ENCODE measurements around the gene RBM19.

RBM19 gene

DNA sequence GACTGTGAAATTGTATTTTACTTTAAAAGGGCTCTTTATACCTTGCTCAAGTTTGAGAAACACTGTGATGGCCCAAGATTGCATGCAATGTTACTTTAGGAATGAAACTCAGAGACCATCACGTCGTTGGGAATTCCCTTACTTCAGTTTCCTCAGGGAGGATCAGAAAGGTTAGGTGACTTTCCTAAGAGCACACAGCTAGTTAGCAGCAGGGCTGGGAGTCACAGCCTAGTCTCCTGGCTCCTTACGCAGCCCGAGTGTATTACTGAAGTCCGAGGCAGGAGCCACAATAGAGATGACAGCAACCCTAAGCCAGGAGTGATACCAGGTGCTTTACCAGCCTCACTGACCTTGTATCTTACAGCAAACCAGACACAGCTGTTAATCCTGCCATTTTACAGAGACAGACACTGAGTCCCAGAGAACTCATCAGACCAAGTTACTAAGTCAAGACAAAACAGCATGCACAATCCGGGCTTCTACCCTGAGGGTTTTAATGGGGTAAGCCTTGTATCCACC is 67.0 kb downstream of the RBM19 start:
- no peak for DNase-seq

DNA sequence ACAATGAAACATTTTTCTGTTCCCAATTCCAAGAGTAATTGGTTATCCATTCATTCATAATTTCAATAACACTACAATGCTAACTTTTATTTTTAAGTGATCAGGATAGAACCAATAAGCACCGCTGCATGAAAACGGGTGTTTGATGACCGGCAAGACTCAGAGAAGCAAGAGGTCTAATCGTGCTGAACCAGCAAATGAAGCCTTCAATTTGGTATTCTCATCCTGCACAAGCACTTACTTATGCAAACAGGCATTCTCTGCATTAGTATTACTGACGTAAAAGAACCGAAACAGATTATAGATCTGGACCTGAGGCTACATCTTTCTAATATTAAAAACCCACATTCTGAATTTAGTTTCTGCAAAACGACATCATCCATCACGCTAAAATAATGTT is 67.7 kb downstream of the RBM19 start:
- DNase-seq = peak in 1 of 3 experiments; percentile 26

DNA sequence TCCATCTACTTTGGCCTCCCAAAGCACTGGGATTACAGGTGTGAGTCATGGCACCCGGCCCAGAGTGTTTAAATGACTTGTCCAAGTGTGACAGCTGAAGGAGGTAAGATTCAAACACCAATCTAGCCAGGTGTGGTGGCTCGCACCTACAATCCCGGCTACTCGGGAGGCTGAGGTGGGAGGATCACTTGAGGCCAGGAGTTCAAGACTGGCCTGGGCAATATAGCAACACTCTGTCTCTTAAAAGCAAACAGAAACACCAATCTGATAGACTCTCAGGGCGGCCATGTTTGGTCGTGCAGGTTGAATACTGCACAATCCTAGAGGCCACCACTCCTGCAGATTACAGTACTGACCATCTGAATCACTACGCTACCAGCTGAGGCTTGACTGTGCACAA is 68.7 kb downstream of the RBM19 start:
- no peak for DNase-seq

DNA sequence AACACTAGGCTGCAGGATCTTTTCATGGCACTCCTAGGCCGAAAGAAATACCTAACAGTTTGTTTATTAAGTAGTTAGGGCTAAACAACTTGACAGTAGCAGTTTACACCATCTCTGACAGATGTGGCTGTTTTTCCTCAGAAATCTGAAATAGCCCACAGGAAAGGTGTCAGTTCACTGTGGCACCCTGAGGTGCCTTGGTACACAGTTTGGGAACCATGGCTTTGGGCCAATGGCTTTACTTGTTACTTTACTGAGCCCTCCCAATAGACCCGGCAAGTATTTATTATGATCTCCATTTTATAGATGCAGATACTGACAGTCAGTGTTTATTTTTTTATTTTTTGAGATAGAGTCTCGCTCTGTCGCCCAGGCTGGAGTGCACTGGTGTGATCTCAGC is 69.3 kb downstream of the RBM19 start:
- DNase-seq = no peak

DNA sequence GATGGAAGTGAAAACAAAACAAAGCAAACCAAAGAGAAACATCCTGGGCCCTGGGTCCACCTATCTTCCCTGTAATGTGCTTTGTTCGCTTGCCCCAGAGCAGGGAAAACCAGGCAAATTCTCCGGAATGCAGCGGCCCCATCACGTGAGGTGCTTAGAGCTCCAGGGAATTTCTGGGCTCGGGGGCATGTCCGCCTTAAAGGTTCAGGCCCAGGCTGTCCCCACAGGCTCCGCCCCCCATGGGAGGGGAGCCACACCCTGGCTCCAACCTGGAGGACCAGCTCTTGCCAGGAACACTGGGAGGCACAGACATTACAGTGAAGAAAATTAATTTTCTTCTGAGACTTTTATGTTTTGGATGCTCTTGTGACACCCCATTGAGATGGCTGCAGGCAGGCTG is 69.9 kb downstream of the RBM19 start:
- DNase-seq = peak in 1 of 3 experiments; percentile 32

DNA sequence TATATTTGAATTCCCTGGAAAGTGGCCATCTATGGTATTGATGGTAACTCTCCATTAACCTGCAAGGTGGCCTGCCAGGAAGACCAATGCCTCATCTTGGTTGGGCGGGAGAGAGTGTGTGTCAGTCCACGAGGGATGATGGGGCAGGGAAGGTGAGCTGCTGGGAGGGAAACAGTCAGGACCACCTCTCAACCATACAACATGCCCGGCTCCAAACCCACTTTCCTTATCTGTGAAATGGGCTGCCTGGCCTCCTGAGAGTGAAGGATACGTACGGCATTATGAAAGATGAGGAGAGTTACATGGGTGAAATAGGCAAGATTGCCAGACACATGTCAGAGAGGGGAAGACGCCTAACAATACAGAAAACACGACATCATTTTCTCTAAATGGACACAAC is 70.9 kb downstream of the RBM19 start:
- no peak for DNase-seq

DNA sequence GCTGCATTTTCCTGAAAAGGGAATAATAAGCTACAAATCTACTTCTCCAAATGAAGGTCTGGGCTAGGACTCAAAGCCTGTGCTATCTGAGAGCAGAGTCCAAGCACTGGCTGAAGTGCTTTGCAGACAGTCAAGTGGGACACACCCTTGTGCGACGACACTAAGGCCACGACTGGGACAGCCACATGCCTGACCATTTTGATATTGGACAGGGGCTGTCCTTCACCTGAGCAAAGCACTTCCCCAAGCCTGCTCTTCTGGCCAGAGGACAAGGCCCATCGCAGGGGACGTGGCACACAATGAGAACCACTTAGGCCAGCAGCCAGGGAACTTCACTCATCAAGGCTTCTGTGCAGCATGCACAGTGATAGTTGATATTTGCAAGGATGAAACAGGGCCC is 71.4 kb downstream of the RBM19 start:
- DNase-seq = peak in 1 of 3 experiments; percentile 45

DNA sequence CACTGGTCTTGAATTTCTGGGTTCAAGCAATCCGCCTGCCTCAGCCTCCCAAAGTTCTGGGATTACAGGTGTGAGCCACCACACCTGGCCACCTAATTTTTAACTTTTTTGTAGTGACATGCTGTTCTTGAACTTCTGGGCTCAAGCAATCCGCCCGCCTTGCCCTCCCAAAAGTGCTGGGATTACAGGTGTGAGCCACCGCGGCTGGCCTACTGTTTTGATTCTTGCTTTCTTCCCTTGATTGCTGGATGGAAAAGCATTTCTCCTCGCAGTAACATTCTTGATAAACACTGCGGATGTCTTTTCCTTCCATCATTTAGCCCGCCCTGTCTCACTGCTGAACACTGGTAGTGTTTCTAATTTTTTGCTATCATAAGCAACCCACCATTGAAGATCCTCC is 72.9 kb downstream of the RBM19 start:
- DNase-seq = no peak

DNA sequence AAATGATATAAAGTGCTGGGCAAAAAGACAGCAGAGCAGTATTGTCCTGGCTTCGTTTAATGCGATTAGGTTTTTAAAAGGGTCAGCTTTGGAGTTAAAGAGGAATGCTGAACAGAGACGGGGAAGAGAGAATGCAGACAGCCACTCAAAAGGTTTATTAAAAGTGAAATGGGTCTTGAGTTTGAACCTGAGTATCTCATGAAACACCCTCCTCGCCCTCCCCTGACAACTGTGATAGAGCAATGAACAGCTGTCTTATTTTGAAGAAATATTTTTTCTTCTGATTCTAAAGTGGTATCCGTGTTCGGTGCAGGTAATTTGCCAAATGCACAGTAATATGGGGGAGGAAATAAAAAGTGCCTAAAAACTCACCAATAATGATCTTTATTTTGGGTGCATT is 73.6 kb downstream of the RBM19 start:
- no peak for DNase-seq

DNA sequence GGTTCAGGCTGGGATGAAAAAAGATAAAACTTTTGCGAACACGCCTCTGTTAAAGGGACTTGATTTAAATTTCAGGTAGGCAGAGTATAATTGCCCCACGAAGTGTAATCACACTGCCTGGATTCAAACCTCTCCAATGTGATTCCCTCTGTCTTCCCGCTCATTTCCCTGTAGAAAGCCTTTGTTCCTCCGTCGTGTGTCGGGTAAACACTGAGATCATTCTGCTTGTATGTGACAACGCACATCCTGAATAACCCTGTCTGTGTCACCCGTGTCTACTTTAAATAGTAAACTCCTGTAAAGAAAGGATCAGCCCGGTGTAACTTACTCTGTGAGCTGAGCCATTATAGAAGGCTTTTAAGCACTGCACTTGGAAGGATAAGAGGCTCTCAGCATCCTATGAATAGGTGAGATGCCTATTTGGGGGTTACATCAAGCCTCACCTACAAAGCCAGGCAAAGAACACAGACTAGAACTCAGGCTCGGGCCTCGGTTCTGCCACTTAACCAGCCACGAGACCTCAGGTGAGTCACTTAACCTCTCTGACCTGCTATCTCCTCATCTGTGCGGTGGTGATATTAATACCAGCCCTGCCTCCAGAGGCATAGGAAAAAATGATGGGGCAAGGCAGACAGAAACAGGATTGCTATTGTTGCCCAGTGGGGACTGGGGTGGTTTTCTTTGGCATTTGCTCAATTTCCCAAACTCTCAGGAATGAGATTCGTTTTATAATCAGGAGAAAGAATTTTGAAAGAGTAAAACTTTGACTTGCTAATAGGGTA is 74.2 kb downstream of the RBM19 start:
- peak; percentile 33 to 97 (median 75) for DNase-seq

DNA sequence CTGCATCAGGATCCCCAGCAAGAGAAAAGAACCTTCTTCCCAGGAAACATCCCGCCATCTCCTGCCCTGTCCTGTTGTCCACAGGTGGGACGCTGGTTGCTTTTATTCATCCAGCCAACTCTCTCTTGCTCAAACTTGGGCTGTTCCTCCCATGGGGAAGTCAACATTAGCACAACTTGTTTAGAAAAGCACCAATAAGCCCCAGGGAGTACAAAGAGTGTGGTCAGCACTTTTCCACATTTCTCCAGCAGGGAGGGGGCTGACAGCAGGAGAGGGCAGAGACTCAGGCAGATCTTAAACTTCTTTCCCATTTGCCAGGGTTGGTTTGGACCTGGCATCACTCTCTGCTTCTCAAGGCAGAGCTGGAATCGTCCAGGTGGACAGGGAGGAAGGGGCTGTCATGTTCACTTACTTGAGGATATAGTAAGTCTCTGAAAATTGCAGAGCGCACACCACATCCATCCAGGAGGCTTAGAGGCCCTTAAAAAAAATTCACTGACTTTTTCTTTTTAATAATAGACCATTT is 74.9 kb downstream of the RBM19 start:
- DNase-seq = peak in 2 of 3 experiments; percentile 37 to 45

DNA sequence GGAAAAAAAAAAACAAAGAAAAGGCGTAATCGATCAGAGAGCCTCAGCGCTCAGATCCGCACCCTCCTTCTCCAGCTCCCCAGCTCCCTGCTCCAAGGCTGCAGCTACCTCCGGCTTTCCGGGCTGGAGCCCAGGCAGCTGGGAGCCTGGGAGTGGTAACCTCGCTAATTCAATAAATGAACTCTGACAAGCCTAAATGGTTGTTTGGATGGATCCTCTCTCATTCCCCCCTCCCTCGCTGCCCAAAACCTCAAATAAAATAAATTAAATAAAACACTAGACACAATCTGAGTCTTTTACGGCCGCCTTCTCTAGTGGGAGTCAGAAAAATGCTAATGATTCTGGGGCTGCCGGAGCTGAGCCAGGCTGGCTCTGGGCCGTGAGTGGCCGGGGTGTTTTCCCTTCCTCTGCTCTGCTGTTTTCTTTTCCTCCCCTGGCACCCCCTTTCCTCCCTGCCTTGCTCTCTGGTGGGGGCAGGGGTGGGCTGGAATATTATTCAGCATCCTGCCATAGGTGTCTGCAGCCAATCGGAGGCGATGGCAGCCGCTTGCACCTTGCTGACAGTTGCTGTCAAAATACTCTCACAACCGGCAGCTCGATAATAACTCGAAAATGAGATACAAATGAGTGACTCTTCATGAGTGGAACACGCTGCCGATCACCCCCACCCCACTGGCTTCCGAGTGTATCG is 76.1 kb downstream of the RBM19 start:
- DNase-seq = peak in 1 of 3 experiments; percentile 56

DNA sequence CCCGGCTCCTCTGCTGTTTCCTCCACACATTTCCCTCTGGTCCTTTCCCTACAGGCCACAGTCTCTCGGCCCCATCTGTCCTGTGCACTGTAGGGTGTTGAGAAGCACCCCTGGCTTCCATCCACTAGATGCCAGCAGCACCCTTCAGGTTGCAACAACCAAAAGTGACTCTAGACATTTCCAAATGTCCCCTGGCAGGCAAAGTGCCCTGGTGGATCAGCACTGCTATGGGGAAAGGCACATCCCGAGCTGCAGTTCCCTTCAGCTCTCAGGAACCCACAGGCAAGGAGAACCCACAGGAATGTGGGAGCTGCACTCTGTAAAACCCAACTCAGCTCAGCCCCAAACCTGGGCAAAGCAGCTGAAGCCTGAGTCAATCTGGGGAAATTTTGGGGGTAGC is 77.0 kb downstream of the RBM19 start:
- peak in 2 of 3 experiments; percentile 13 to 28 for DNase-seq

DNA sequence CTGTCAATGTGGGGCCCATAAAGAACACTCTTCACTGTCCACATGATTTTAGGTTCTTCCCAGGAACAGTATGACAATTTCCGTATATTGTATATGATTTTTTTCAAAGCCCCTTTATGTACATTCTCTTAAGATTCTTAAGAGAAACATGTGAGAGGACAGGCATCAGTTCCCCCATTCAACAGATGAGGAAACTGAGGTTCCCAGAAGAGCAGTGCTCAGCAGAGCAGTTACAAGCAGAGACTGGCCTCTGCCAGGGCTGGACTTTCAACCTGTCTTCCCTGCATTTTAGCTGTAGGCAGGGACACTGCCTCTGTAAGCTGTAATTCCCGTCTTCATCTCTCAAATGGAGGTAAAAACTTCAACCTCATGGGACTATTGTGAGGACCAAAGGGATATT is 77.7 kb downstream of the RBM19 start:
- no peak for DNase-seq

DNA sequence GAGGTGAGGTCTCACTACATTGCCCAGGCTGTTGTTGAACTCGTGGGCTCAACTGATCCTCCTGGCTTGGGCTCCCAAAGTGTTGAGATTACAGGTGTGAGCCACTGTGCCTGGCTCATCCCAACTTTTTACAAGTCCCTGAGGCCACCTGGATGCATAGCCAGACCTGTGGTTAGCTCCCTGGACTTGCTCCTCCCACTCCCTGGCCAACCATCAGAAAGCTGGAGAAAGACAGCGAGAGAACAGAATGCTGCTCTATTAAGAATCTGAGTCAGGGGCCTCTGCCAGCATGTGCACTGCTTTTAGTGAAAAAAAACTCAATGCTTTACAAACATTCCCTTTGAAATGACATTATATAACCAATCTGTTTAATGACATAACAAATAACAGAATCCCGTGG is 78.2 kb downstream of the RBM19 start:
- DNase-seq = peak in 1 of 3 experiments; percentile 22

DNA sequence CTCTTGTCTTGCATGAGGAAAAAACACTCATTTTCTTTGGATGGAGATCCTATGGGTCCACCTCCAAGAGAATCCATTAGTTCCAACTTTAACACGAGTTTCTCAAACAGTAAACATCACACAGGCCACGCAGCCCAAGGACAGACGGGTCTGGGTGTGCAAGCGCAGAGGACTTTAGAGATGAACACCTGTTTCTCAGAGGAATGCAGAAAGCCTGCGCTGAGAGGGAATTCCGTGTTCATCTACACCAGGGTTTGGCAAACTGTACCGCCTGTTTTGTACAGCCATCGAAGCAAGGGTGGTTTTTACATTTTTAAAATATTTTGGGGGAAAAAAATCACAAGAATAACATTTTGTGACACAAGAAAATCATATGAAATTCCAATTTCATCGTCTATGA is 79.4 kb downstream of the RBM19 start:
- no peak for DNase-seq

DNA sequence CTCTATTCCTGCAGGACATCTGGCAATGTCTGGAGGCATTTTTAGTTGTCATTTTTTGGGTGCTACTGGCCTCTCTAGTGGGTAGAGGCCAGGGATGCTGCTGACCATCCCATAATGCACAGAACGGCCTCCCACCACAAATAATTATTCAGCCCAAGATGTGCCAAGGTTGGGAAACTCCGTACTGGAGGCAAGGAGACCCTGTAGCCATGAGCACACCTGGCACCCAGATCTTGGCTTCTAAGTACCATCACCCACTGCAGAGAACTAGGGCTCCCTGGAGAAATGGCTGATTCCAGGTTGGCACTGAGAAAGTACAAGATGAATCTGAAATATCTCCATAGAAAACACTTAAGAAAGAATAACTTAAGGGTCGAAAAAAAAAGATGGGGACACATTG is 81.7 kb downstream of the RBM19 start:
- no peak for DNase-seq

DNA sequence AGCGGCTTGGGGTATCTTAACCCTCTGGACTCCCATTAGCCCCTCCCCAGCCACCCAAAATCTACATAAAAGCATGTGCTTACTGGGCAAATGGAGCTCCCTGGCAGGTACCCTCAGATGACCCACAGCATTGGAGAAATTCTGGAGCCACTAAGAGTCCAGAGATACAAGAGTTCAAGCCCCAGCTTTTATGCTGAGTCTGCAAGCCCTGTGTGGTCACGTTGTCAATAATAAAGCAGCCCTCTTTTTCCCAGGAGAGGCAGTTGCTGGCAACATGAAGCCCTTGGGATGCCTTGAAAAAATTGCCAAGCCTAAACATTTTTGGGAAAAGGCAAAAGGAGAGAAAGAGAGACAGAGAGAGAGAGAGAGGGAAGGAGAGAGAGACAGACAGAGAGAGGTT is 83.4 kb downstream of the RBM19 start:
- DNase-seq = no peak

DNA sequence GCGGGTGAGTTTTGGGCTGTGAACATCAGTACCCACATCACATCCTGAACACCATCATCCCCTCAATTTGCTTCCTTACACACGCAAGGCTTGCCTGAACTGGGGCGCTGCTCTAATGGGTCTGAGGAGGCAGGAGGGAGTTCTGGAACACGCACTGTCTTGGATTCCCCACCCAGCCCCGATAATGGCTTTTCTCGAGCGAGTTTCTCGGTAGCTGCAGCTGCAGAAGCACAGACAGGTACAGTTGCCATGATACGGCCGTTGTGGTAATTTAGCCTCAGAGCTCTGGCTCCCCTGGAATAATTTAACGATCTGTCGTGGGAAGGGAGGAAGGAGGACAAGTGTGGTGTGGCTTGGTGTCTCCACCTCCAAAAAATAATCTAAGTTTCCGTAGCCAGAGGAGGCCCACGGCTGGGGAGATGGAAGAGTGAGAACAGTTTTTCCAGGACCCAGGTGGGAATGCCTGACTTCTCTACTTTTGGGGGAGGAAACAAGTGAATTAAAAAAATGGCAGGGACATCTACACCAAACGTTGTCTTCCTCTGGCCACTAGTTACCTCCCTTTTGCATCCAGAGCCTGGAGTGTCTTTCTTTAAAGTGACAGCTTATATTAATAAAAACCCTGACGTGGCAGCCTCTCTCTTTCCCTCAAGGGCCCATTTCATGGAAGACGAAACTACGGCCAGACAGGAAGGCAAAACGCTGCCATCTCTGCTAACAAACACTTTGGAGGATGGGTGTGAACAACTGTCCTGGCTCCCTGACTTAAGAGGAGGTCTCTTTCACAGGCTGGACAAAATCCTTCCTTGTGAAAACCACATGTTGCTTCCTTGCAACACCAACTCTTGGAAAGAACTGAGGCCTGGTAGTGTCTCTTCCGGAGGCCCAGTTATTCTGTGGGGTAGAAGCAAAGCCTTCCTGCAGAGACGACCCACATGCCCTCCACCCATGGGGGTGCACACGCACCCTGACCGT is 84.8 kb downstream of the RBM19 start:
- peak; percentile 66 to 85 (median 71) for DNase-seq

DNA sequence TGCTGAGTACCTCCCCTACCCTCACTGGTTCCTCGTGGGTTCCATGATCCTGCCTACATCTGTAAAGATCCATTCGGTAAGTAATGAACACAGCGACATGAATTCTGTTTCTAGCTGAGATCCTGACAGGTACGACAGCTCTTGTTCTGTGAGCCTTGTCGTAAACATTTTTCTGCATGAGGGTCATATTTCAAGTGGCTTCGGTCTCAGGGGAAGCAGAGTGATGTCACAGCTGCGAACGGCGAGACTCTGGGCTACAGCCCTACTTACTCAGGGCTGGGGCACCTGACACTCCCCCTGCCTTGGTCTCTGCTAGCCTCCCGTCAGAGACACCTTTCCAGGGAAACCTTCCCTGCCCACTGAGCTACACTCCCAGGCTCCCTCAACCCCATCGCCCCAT is 85.8 kb downstream of the RBM19 start:
- DNase-seq = peak; percentile 57 to 95 (median 83)

DNA sequence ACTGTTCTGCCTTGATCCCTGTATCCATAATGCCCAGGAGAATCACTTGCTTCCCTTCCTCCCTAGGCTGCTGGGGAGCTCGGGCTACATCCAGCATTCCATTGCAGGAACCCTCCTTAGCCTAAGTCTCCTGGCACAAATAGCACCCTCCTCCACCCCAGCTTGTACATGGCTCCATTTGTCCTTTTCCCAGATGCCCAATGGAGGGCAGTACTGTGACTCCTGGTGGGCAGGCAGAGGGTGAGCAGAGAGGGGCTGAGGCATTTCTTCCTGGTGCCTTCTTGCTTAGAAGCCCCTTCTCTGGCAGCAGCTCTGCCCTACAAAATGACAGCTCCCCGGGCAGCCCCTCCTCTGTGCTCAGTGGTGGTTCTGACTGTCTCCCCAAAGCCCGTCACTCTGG is 86.5 kb downstream of the RBM19 start:
- DNase-seq = no peak

DNA sequence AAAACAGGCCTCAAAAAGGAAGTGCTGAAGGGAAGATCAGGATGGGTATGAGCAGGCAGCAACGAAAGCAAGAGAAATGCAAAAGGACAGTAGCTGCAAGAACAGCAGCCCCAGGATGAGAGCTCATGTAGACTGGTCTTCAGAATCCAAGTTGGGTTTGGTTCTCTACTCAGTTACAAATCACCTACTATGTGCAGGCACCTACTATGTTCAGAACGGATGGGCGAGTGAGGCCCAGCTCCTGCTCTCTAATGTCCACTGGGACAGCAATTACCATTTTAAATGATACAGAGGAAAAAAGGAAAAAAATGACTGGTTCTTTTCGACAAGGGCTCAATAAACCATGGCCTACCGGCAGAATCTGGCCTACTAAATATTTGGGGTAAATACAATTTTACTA is 88.5 kb downstream of the RBM19 start:
- DNase-seq = no peak

DNA sequence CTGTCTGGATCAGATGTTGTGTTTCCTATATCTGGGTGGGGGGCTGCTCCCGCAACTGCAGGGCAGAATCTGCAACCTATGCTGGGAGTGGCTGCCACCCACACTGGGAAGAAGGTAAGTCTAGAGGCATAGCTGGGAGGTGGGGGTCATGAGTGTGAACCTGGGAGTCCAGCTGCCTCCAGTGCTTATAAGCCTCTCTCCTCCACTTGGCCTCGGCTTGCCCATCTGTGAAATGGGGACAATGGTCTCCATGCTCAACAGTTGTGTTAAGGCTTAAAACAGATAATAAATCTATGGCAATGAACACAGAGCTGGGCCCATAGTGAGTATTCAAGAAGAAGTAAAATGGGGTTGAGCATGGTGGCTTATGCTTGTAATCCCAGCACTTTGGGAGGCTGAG is 90.0 kb downstream of the RBM19 start:
- DNase-seq = no peak

Data from NCI-H1417 (cell line).